ENCODE results near the gene OPN4.

OPN4 gene

GRCh38 chr10:86636311-86636710, 18.0 kb upstream of the OPN4 start:
- Histone ChIP-seq H3K36me3 (ENCODE audit: insufficient read depth, low read length) (no peaks in the 10 kb centered on the region), H3K27me3 (ENCODE audit: insufficient read depth, low read length, poor library complexity) (no peaks in the 10 kb centered on the region), H3K79me2 (ENCODE audit: insufficient read depth, low read length) (no peaks in the 10 kb centered on the region), H3K27ac (ENCODE audit: low read length) (no peak overlapping the region), H3K4me2 (ENCODE audit: insufficient read depth, low read length) (no peak overlapping the region), H4K20me1 (ENCODE audit: insufficient read depth, low read length) (no peaks in the 10 kb centered on the region), H3K9ac (ENCODE audit: low read depth, low read length) (no peak overlapping the region), H2AFZ (ENCODE audit: low read depth, low read length) (no peak overlapping the region), H3K9me3 (ENCODE audit: insufficient read depth, low read length, severe bottlenecking) (peaks cover 2% of the 10 kb centered on the region), H3K4me3 (ENCODE audit: low read depth in 1 of 2, low read length in 2 of 2) (no peak overlapping the region), H3K4me1 (ENCODE audit: insufficient read depth, low read length) (no peaks in the 10 kb centered on the region)
- no peak for DNase-seq
- ATAC-seq (ENCODE audit: insufficient read depth, low read depth) = no peak
- TF ChIP-seq CTCF (IDR thresholded peaks at IDR 0.05; ENCODE audit: borderline replicate concordance, extremely low read depth, low read length, poor library complexity, severe bottlenecking) (no peak), EZH2 (IDR thresholded peaks at IDR 0.05; ENCODE audit: borderline replicate concordance, low read depth, low read length, severe bottlenecking) (no peak)

GRCh38 chr10:86642021-86642420, 12.3 kb upstream of the OPN4 start:
- TF ChIP-seq EZH2 (IDR thresholded peaks at IDR 0.05; ENCODE audit: borderline replicate concordance, low read depth, low read length, severe bottlenecking) (no peak), CTCF (IDR thresholded peaks at IDR 0.05; ENCODE audit: borderline replicate concordance, extremely low read depth, low read length, poor library complexity, severe bottlenecking) (no peak)

GRCh38 chr10:86642499-86642898, 11.8 kb upstream of the OPN4 start:
- no peaks in the 10 kb centered on the region for H4K20me1 ChIP-seq (ENCODE audit: insufficient read depth, low read length)
- H3K4me1 ChIP-seq (ENCODE audit: insufficient read depth, low read length) = no peaks in the 10 kb centered on the region
- no peaks in the 10 kb centered on the region for H3K27me3 ChIP-seq (ENCODE audit: insufficient read depth, low read length, poor library complexity)
- no peak overlapping the region for H3K4me2 ChIP-seq (ENCODE audit: insufficient read depth, low read length)
- peaks cover 2% of the 10 kb centered on the region for H3K9me3 ChIP-seq (ENCODE audit: insufficient read depth, low read length, severe bottlenecking)
- H3K36me3 ChIP-seq (ENCODE audit: insufficient read depth, low read length) = no peaks in the 10 kb centered on the region
- no peaks in the 10 kb centered on the region for H3K79me2 ChIP-seq (ENCODE audit: insufficient read depth, low read length)
- H3K9ac ChIP-seq (ENCODE audit: low read depth, low read length) = no peak overlapping the region
- no peak overlapping the region for H3K4me3 ChIP-seq (ENCODE audit: low read depth in 1 of 2, low read length in 2 of 2)
- no peak overlapping the region for H3K27ac ChIP-seq (ENCODE audit: low read length)
- TF ChIP-seq EZH2 (IDR thresholded peaks at IDR 0.05; ENCODE audit: borderline replicate concordance, low read depth, low read length, severe bottlenecking) (no peak), CTCF (IDR thresholded peaks at IDR 0.05; ENCODE audit: borderline replicate concordance, extremely low read depth, low read length, poor library complexity, severe bottlenecking) (no peak)
- DNase-seq = no peak
- no peak for ATAC-seq (ENCODE audit: insufficient read depth, low read depth)
- no peak overlapping the region for H2AFZ ChIP-seq (ENCODE audit: low read depth, low read length)

More at GRCh38 chr10:86642021-86642420, 12.3 kb upstream of the OPN4 start:
- DNase-seq = no peak
- Histone ChIP-seq H3K36me3 (ENCODE audit: insufficient read depth, low read length) (no peaks in the 10 kb centered on the region), H3K9me3 (ENCODE audit: insufficient read depth, low read length, severe bottlenecking) (peaks cover 2% of the 10 kb centered on the region), H3K9ac (ENCODE audit: low read depth, low read length) (no peak overlapping the region), H3K4me1 (ENCODE audit: insufficient read depth, low read length) (no peaks in the 10 kb centered on the region), H4K20me1 (ENCODE audit: insufficient read depth, low read length) (no peaks in the 10 kb centered on the region), H3K27me3 (ENCODE audit: insufficient read depth, low read length, poor library complexity) (no peaks in the 10 kb centered on the region), H3K4me3 (ENCODE audit: low read depth in 1 of 2, low read length in 2 of 2) (no peak overlapping the region), H2AFZ (ENCODE audit: low read depth, low read length) (no peak overlapping the region), H3K79me2 (ENCODE audit: insufficient read depth, low read length) (no peaks in the 10 kb centered on the region), H3K27ac (ENCODE audit: low read length) (no peak overlapping the region), H3K4me2 (ENCODE audit: insufficient read depth, low read length) (no peak overlapping the region)
- ATAC-seq (ENCODE audit: insufficient read depth, low read depth) = no peak
